D341Med (cell line): ENCODE data around the gene YBX1.

Source experiments
- DNase-seq: peaks from one replicate; pipeline ENCODE4 v3.0.0; 2012; ENCODE audit warnings: low spot score

The YBX1 gene

DNA sequence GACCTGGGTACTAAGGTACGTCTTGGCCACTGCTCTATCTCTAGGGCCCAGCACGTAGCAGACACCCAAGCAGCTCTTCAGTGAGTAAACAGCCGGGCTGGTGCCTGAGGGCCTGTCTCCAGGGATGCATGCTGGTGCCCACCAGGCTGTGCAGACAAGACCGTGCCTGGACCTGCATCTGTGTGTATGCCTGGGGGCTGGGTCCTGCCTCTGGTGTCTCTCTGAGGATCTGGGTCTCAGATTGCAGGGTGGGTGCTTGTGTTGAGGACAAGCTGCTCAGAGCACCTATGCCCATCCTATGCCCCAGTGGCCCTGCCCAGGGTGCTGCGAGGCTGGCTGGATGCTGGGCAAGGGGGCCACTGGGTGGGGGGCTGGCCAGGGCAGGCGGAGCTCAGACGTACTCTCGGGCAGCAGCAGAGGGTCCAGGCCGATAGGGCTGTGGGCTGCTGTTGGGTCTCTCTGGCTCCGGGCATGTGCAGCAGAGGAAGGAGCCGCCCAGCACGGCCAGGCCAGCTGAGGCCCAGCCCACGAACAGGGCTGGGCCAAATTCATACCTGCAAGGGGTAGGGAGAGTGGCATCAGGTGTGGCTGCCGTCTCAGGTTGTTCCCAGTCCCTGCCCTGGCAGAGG lies 53.4 kb downstream of the YBX1 start:
- peak; percentile 10 for DNase-seq

DNA sequence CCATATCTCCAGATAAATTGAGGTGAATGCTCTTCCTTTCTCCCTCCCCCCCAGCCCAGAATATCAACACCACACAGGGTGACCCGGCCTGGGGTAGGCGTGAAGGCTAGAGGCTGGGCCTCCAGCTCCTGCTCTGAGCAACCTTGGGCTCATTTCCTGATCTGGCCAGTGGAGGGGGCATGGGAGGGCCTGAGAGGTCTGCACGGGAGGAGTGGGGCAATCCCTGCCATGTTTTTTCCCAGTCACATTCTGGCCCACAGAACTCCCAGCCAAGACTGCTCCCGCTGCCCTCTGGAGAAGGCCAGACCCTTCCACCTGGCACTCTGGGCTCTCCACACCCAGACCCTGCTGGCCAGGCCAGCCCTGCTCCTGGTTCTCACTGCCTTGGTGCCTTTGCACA lies 53.9 kb downstream of the YBX1 start:
- peak; percentile 32 for DNase-seq

DNA sequence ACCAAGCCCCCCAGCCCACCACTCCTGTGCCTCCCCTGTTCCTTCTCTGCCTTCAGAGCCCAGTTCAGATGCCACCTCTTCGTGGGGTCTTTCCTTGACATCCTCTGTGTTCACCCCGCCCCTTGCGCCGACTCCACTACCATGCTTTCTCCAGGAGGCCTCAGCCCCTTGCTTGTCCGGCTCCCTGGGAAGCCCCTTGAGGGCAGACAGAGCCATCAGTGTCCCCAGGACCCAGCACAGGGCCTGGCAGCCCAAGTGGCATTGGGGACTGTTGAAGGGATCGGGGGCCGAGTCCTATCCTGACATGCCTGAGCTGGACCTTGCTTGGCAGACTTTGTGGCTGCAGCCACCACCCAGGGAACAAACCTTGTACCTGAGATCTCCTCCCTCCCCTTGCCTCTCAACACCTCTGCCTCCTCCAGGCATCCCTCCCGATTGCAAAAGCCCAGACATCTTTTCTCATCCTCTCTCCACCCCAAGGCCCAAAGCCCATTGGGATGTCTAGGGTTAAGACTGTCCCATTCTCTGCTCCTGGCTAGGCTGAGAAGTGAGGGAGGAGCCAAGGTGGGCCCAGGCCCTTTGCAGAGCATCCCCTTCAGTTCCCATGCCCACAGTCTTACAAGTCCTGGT lies 54.5 kb downstream of the YBX1 start:
- no peak for DNase-seq

DNA sequence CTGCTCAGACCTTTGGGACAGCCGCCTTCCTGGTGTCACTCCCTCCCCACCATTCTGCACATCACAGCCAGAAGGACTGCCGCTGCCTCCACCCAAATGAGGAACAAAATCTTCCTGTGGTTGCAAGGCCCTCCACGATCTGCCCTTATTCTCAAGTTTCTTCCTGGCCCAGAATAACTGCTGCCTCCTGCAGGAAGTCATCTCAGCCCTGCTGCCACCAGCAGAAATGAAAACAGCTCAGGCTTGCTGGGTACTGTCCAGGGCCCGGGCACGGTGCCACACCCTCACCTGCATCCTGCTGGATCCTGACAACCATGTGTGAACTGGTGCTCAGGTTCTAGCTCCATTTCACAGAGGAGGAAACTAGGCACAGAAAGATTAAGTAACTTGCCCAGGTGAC lies 55.0 kb downstream of the YBX1 start:
- DNase-seq: no peak

DNA sequence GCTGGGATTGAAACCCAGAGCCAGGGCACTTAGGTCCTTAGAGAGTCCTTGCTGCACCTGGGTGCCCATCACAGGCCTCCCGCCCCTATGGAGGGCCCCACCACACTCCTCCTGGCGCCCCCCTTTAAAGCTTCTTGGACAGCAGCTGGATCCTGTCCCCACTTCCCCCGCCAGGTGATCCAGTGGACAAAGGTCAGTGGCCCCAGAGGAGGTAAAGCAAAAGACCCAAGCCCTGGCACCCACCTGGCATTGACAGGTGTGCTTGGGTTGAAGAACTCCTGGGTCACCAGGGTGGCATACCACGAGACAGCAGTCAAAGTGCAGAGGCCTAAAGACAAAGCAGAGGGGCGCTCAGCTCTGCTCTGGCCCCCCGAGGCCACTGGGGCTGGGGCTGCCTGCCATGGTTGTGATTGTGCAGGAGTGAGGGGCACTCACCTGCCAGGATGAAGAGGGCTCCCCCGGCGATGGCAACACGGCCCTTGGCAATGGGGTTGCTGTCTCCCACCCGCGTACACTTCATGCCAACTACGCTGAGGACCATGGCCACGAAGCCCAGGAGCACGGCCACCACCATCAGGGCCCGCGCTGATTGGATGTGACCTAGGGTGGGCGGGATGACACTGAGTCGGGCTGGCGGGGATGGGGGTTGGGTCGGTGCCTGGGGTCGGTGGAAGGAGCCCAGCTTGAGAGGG lies 55.9 kb downstream of the YBX1 start:
- no peak for DNase-seq

DNA sequence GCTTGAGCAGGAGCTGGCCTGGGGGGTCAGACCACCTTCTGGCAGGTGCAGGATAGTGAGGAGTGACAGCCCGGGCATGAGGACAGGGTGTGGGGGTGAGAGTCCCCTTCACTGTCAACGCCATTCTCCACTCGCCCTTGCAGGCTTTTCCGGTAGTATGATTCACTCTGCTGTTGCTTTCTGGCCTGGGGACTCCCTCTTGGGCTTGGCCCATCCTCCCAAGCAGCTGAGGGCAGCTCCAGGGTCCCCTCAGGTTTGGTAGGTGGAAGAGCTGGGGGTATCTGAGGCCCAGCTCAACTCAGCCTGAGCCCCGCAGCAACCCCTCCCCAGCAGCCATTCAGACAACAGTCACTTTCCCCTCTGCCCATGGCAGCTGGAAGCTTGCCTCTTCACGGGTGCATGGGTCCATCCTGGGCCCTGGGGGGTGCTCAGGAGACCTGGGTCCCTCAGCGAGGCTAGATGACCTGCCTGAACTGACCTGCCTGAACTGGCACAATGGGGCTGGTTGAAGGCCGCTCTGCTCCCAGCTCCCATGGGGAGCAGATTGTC lies 56.5 kb downstream of the YBX1 start:
- no peak for DNase-seq

DNA sequence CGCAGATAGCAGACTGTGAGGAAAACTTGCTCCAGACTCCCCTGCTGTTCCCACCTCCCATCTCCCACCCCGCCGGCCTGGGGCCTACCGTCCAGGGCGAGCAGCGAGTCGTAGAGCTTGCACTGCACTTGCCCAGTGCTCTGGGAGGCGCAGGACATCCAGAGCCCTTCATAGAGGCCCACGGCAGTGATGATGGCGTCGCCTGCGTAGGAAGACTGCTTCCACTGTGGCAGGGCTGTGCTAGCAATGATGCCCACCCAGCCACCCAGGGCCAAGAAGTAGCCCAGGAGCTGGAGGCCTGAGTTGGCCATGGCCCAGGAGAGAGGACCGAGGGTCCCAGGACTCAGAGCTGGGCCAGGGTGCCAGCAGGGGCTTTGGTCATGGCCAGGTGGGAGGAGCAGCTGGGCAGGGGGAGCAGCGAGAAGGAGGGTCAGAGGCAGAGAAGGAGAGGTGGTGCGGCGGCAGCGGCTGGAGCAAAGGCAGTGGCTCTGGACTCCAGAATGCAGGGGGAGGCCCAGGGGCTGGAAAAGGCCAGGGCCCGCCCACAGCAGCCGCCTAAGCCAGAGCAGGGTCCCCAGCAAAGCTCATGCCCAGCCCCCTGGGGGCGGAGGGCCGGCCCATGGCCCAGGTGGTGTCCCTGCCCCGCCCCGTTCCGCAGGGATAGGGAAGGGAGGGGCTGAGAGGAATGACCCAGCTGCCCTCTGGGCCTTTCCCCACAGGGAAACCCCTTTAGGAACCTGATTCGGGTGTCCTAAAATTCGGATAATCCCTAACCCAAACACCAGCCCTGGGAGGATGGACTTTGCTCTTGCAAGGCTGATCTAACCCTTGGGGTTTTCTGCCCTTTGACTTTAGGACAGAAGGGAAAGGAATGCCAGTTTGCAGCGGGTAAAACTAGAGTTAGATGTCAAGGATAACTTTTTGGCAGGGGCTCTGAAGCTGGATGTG lies 57.8 kb downstream of the YBX1 start, which contains the start of gene CLDN19:
TSS of gene CLDN19 (minus strand) at position 484 of the 948 bp plus-strand sequence. CDS start at position 311, 173 bp downstream.
- no peak for DNase-seq

DNA sequence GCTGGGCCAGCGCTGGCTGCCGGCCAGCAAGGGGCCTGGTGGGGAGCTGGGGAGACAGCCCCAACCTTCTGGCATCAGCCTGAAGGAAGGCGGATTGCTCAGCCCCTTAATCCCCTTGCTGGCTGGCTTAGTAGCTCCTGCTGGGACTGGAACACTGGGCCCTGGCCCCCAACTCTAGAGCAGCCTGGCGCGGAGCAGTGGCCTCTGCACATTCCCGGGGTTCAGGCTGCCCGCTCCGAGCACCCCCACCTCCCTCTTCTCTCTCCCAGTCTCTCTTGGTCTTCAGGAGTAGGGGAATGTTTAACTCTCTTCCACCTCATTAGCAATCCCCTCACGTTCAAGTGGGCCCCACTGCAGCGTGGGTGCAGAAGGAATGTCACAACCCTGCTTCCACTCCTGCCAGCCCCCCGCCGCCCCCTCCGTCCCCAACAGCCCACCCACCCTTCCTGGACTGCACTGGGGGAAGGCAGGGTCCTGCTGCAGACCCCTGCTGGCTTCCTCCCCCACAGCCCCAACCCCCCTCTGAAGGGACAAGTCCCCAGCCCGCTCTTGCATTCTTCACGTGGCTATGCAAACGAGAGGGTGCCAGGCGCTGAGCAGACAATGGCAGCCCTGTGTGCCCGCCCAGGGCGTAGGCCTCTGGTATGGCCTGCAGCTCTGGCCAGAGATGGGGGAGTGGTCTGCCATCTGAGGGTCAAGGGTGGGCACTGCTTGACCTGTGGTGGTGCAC lies 58.8 kb downstream of the YBX1 start:
- DNase-seq: peak; percentile 78

DNA sequence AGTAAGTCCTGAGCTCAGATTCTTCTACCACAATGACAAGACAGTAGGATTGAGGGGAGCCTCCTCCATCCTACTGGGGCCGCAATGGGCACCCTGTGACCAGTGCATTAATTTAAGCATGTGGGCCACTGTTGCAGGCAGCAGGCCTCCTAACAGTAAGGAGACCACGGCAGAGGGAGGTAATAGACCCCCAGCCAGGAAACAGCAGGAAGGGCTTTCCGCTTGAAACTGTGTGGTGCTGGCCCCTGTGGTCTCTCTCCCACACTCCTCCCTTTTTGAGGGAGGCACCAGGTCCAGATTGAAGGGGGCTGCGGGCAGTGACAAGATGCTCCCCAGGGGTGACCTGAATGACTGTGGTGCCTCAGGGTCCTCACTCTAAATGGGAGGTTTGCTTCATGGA lies 59.5 kb downstream of the YBX1 start:
- DNase-seq: no peak

DNA sequence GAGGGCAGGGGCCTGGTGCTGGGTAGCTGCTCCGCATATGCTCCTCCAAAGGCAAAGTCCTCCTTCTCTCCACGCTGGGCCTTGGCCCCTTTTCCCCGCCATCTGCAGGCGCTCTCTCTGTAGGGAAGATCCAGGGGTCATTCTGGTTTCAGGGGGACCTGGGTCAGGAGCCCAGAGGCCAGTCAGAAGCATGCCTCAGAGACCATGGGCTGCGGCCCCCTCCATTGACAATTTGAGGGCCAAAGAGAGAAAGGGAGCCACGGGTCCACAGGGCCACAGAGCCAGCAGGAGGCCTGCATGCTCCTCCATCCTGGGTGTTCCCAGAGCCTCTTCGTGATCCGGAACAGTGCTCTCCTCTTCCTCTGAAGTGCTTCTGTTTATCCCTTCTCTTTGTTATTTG lies 59.9 kb downstream of the YBX1 start:
- DNase-seq: no peak

DNA sequence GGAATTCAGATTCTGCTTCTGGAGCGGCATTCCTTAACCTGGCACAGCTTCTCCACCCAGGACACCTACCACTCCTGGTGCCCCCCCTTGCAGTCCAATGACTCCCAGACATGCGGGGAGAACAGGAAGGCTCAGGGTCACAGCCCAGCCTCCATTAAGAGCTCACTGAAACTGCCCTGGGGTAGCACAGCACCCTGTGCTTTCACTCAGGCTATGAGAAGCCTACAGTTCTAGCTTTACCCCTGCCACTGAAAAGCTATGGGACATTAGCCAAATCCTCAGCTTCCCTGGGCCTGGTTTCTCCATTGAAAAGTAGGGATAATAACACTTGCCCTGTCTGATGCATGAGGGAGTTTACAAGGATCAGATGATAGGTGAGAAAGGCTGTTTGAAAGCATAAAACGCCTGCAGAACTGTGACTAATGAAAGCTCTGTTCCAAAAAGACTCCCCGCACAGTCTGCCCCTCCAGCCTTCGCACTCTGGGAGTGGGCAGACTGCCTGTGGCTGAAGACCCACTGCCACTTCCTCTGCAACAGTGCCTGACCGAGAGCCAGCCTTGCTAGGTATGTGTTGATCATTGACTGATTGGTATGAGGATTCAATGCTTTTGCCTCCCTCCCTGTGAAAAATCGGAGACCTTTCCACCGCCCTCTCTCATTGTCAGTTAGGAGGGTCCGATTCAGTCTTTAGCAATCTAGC lies 60.5 kb downstream of the YBX1 start:
- no peak for DNase-seq

DNA sequence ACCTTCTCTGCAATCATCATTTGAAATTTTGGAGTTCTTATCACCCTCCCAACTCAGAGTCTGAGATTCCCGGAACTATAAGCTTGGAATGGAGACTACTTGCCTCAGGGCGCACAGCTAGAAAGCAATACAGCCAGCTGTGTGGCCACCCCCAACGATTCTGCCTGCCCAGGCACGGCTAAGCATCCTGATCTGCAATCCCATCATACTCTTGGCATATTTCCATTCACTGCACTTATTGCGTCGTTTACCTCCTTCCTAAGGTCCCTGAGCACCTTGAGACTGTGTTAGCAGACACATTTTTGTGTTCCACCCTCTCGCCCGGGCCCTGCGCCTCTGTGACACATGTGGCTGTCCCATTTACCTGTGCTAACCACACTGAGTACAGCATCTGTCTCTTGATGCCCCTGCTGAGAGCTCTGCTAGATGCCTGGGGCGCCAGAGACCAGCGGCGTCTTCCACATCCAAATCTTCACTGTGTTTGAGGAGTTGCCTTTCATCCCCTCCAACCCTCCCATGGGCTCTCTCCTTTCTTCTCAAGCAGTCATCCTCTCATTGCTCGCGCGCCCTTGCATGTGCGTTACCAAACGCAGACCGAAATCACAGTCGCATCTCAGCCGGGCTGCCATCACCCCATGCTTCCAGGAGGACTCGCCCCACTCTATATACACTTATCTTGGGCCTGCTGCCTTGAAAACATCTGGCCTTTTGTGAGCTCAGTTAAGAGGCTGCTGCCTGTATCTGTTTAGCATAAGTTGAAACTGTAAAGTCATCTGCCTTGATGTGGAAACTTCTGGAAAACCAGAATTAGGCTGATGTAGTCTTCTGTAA lies 61.3 kb downstream of the YBX1 start:
- DNase-seq: no peak

DNA sequence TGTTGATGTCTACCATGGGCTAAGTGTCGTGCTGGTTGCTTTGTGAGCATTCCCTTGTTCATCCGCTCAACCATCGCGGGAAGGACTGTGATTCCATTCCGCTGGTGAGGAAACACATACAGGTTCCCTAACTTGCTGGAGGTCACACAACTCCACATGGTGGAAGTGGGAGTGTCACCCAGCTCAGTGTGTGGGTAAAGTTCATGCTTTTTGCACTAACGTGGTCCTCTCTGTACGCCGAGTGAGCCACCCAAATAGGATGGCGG lies 61.9 kb downstream of the YBX1 start:
- no peak for DNase-seq

DNA sequence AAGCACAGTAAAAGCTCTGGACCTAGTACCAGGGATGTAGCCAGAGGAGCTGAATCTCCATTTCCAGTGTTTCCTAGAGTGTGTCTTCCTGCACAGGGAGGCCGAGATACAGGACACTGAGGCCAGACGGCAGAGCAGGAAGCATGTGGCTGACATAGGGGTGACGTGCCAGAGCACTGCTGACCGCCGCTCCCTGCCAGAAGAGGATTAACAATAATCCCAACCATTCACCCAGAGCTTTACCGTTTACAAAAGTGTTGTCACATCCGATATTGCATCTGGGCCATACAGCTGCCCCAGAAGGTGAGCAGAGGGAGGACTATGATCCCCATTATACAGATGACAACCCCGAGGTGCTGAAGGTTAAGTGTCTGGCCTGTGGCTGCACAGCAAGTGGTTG lies 63.6 kb downstream of the YBX1 start:
- DNase-seq: no peak

DNA sequence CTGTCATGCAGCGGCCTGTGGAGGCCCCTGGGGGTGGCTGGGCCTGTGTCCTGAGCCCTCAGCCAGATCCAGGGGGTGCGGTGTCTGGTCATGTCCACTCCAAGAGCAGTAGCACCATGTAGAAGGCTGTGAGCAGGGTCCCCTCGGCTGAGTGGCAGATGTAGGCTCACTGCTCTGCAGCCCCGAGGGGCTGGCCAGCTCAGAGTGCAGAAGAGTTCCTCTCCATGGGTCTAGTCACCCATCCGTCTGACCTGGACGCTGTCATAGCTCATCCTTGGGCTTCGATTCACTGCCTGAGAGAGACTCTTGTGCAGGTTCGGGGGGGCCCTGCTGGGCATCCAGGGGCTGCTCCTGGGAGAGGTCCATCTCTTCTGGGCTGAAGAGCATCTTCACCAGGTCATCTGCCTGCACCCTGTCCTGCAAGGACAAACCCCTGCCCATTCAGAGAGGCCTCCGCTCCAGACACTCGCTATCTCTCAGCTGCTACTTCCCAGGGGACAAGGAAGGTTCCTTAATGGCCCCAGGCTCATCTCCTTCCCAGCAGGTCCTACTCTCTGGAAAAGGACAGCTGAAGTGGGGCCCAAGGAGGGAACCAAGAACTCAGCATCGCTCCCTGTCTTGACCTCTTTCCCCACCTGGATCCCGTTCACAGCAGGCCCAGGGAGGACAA lies 64.4 kb downstream of the YBX1 start:
- DNase-seq: no peak

DNA sequence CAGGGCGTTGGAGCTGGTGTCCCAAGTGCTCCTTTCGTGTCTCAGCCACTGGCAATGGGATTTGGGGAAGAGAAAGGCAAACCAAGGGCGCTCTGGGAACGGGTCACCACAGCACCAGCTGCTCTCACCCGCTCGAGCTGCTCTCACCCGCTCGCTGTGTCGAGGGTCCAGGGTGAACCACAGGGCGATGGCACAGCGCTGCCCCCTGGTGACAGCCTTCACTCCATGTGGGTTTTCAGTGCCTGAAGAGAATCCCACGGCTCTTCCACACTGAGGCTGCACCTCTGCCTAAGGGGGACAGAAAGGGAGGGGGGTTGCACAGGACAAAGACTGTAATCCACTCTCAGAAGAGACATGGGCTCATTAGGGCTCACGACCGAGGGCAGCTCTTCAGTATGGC lies 64.9 kb downstream of the YBX1 start:
- peak; percentile 82 for DNase-seq

DNA sequence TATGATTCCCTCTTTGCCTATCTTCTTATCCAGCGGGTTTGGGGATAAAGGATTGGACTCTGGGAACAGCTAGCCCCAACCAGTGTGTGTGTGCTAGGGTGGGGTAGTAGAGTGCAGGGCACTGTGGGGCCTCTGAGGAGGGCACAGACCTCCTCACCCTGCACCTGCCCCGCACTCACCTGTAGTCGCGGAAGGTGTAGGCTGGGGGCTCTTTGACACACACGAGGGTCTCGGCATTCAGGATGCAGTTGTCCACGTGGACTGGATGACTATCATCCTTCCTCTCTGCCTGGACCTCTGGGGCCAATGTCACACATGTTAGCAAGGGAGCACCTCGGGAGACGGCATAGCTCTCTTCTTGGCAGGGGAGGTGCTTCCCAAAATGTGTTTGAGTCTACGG lies 65.8 kb downstream of the YBX1 start:
- DNase-seq: no peak

DNA sequence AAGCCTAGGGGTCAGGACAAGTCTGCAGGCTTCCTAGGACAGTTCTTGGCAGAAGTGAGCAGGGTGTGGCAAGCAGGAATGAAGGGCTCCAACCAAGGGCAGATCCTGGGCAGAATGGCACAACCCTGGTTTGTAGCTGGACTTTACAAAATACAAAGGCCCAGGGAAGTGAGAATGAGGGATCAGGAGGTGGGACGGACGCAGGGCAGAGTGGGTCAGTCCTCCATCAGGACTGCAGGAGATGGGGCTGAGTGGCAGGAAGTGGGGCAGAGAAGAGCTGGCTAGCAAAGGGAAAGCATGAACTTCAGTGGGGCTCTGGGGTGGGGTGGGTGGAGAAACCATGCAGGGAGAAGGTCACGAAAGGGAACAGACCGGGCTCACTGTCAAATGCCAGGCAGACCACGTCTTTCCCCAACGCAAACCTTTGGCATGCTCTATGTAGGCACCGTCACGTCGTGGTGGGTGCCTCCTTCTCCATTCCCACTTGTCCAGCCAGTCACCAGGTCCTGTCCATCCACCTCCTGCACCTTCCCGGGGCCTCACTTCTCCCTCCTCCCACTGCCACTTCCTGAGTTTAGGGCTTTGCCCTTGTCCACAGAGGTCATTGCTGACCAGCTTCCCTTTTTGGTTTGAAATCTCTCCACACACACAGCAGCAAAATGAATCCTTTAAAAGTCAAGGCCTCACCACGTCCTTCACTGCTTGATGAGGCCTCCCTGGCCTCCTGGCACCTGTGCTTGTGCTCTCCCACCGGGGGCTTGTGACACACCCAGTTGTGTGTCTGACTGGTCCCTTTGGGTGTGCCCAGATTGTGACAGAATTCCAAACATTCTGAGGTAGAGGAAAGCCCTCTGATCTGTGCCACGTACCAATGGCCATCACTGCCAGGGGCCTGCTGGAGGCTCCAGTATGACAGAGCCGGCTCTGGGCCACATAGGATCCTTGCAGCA lies 66.5 kb downstream of the YBX1 start:
- no peak for DNase-seq
